ENCODE measurements around the gene CFAP126.
"Not testable (repeated sequence)": the region's sequence is repeated elsewhere in the genome, so short reads cannot be mapped to it uniquely, and the experiment has no call there.

Gene CFAP126

GRCh38 chr1:161367684-161368400, at the start of gene CFAP126:
CFAP126 (minus strand) TSS chr1:161367876; CDS start chr1:161367868, 8 bp downstream.
- peak; percentile 82 for DNase-seq

- DNase-seq, result not testable (repeated sequence)
Observed at GRCh38 chr1:161413050-161413449, 45.4 kb upstream of the CFAP126 start.

GRCh38 chr1:161410636-161410970, 42.9 kb upstream of the CFAP126 start:
- DNase-seq, result peak; percentile 36

GRCh38 chr1:161409848-161410635, 42.4 kb upstream of the CFAP126 start:
- not testable (repeated sequence) for DNase-seq

- DNase-seq, result no peak
Observed at GRCh38 chr1:161408429-161409052, 40.9 kb upstream of the CFAP126 start.

- no peak for DNase-seq
Observed at GRCh38 chr1:161407451-161407985, 39.8 kb upstream of the CFAP126 start.

- DNase-seq, result not testable (repeated sequence)
Observed at GRCh38 chr1:161406551-161406950, 38.9 kb upstream of the CFAP126 start.

GRCh38 chr1:161404051-161404597, 36.4 kb upstream of the CFAP126 start:
- DNase-seq, result no peak

GRCh38 chr1:161402446-161402845, 34.8 kb upstream of the CFAP126 start:
- no peak for DNase-seq

GRCh38 chr1:161399257-161399998, 31.8 kb upstream of the CFAP126 start:
- DNase-seq, result peak; percentile 100

- DNase-seq, result no peak
Observed at GRCh38 chr1:161398900-161399256, 31.2 kb upstream of the CFAP126 start.

GRCh38 chr1:161397038-161397437, 29.4 kb upstream of the CFAP126 start:
- not testable (repeated sequence) for DNase-seq

- no peak for DNase-seq
Observed at GRCh38 chr1:161393151-161393550, 25.5 kb upstream of the CFAP126 start.

- no peak for DNase-seq
Observed at GRCh38 chr1:161391611-161392010, 23.9 kb upstream of the CFAP126 start.

- DNase-seq, result not testable (repeated sequence)
Observed at GRCh38 chr1:161391136-161391535, 23.5 kb upstream of the CFAP126 start.

- peak; percentile 63 for DNase-seq
Observed at GRCh38 chr1:161390559-161390858, 22.8 kb upstream of the CFAP126 start.

- DNase-seq, result peak; percentile 97
Observed at GRCh38 chr1:161389691-161390558, 22.2 kb upstream of the CFAP126 start.

GRCh38 chr1:161389158-161389557, 21.5 kb upstream of the CFAP126 start:
- DNase-seq, result not testable (repeated sequence)

GRCh38 chr1:161388639-161389038, 21.0 kb upstream of the CFAP126 start:
- no peak for DNase-seq

- peak; percentile 85 for DNase-seq
Observed at GRCh38 chr1:161382214-161383019, 14.7 kb upstream of the CFAP126 start.

GRCh38 chr1:161381707-161382106, 14.0 kb upstream of the CFAP126 start:
- DNase-seq, result no peak
